ENCODE results near the gene DUT. TPM values are rescaled to one million over a fixed set of nuclear protein-coding genes. Genes with fewer than 3 reads are reported as not detected.

Gene DUT
- total RNA-seq, 2 experiments from 2014 or later, result 60.7 to 65.3 TPM

GRCh38 chr15:48292458-48292857 lies 38.8 kb upstream of the DUT start:
- H3K4me3 Mint-ChIP-seq, result no peak overlapping the region
- CTCF ChIA-PET, result no interaction called here
- no peak overlapping the region for H3K27ac ChIP-seq (ENCODE audit: low read depth in 1 of 2, low read length in 2 of 2)
- no peak for TF ChIP-seq CTCF (IDR thresholded peaks at IDR 0.05)
- H3K4me1 ChIP-seq (ENCODE audit: insufficient read depth, low read length), result no peaks in the 10 kb centered on the region
- H3K4me1 Mint-ChIP-seq (ENCODE audit: low read depth), result no peaks in the 10 kb centered on the region
- no peaks in the 10 kb centered on the region for H3K9me3 Mint-ChIP-seq
- H3K36me3 ChIP-seq (ENCODE audit: insufficient read depth, low read length), result no peaks in the 10 kb centered on the region
- ATAC-seq (ENCODE audit: poor library complexity) (no peak), DNase-seq (no peak)
- H3K27me3 Mint-ChIP-seq, result no peaks in the 10 kb centered on the region
- POLR2A ChIA-PET, result no interaction called here
- peaks cover 0 to 2% of the 10 kb centered on the region in 2 experiments for H3K27me3 ChIP-seq (ENCODE audit: control insufficient read depth in 1 of 2, insufficient read depth in 2 of 2, low read length in 2 of 2)
- H3K4me3 ChIP-seq (ENCODE audit: low read length), result no peak overlapping the region
- no peak overlapping the region for H3K27ac Mint-ChIP-seq
- intact Hi-C loops (cut with DNase I, micrococcal nuclease), result no loop called here
- no peaks in the 10 kb centered on the region for H3K9me3 ChIP-seq (ENCODE audit: control insufficient read depth in 1 of 2, insufficient read depth in 1 of 2, low read length in 2 of 2)
- no peaks in the 10 kb centered on the region for H3K36me3 Mint-ChIP-seq (ENCODE audit: low read depth)

GRCh38 chr15:48297668-48298067 lies 33.6 kb upstream of the DUT start:
- Mint-ChIP-seq H3K9me3 (no peaks in the 10 kb centered on the region), H3K4me1 (ENCODE audit: low read depth) (no peaks in the 10 kb centered on the region), H3K27me3 (no peaks in the 10 kb centered on the region), H3K36me3 (ENCODE audit: low read depth) (no peaks in the 10 kb centered on the region), H3K4me3 (no peak overlapping the region), H3K27ac (no peak overlapping the region)
- no peak for TF ChIP-seq CTCF (IDR thresholded peaks at IDR 0.05)
- Histone ChIP-seq H3K9me3 (ENCODE audit: control insufficient read depth in 1 of 2, insufficient read depth in 1 of 2, low read length in 2 of 2) (no peaks in the 10 kb centered on the region), H3K4me3 (ENCODE audit: low read length) (no peak overlapping the region), H3K4me1 (ENCODE audit: insufficient read depth, low read length) (no peaks in the 10 kb centered on the region), H3K27ac (ENCODE audit: low read depth in 1 of 2, low read length in 2 of 2) (no peak overlapping the region), H3K27me3 (ENCODE audit: control insufficient read depth in 1 of 2, insufficient read depth in 2 of 2, low read length in 2 of 2) (peaks cover 0 to 2% of the 10 kb centered on the region in 2 experiments), H3K36me3 (ENCODE audit: insufficient read depth, low read length) (no peaks in the 10 kb centered on the region)
- intact Hi-C loops (cut with DNase I, micrococcal nuclease), result no loop called here
- CTCF ChIA-PET, result no interaction called here
- DNase-seq (no peak), ATAC-seq (ENCODE audit: poor library complexity) (no peak)
- POLR2A ChIA-PET, result no interaction called here

DNA sequence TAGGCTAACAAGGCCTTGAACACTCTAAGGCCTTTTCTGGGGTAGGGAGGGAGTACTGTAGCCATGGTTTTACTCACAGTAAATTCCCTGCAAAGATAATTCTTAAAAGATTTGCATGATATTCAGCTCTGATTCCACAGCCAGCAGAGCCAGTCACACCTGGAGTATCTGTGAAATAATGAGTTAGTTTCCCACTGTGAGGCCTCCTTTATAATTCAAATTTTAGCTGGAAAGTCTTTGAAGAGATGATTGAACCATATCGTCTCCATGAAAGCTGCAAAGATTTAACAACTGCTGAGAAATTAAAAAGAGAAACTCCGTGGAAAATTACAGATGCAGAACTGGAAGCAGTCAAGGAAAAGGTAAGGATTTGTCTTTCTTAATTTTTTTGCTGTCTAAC lies 32.3 kb upstream of the DUT start:
- Mint-ChIP-seq H3K27ac (no peak overlapping the region), H3K9me3 (no peaks in the 10 kb centered on the region), H3K4me1 (ENCODE audit: low read depth) (no peaks in the 10 kb centered on the region), H3K27me3 (no peaks in the 10 kb centered on the region), H3K36me3 (ENCODE audit: low read depth) (no peaks in the 10 kb centered on the region), H3K4me3 (no peak overlapping the region)
- Histone ChIP-seq H3K36me3 (ENCODE audit: insufficient read depth, low read length) (no peaks in the 10 kb centered on the region), H3K27me3 (ENCODE audit: control insufficient read depth in 1 of 2, insufficient read depth in 2 of 2, low read length in 2 of 2) (peaks cover 0 to 2% of the 10 kb centered on the region in 2 experiments), H3K4me3 (ENCODE audit: low read length) (no peak overlapping the region), H3K4me1 (ENCODE audit: insufficient read depth, low read length) (no peaks in the 10 kb centered on the region), H3K27ac (ENCODE audit: low read depth in 1 of 2, low read length in 2 of 2) (no peak overlapping the region), H3K9me3 (ENCODE audit: control insufficient read depth in 1 of 2, insufficient read depth in 1 of 2, low read length in 2 of 2) (no peaks in the 10 kb centered on the region)
- DNase-seq (no peak), ATAC-seq (ENCODE audit: poor library complexity) (no peak)
- POLR2A ChIA-PET, result no interaction called here
- intact Hi-C loops (cut with DNase I, micrococcal nuclease), result no loop called here
- CTCF ChIA-PET, result no interaction called here
- no peak for TF ChIP-seq CTCF (IDR thresholded peaks at IDR 0.05)
